ENCODE data around the gene RFTN1.

GRCh38 chr3:16378920-16379319, 134.6 kb downstream of the RFTN1 start:
- TF ChIP-seq, protein P1, sequence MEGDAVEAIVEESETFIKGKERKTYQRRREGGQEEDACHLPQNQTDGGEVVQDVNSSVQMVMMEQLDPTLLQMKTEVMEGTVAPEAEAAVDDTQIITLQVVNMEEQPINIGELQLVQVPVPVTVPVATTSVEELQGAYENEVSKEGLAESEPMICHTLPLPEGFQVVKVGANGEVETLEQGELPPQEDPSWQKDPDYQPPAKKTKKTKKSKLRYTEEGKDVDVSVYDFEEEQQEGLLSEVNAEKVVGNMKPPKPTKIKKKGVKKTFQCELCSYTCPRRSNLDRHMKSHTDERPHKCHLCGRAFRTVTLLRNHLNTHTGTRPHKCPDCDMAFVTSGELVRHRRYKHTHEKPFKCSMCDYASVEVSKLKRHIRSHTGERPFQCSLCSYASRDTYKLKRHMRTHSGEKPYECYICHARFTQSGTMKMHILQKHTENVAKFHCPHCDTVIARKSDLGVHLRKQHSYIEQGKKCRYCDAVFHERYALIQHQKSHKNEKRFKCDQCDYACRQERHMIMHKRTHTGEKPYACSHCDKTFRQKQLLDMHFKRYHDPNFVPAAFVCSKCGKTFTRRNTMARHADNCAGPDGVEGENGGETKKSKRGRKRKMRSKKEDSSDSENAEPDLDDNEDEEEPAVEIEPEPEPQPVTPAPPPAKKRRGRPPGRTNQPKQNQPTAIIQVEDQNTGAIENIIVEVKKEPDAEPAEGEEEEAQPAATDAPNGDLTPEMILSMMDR (IDR thresholded peaks at IDR 0.05), result no peak
- no peak for TF ChIP-seq EP300 (IDR thresholded peaks at IDR 0.05)
- no peak for TF ChIP-seq POLR2A (IDR thresholded peaks at IDR 0.05)

Data from ovary (tissue), 3 donors.